HG03442 (cell line): ENCODE results near the gene PHACTR2.

ENCODE experiments used
- ATAC-seq: cut with Tn5 transposase; IDR thresholded peaks from one replicate; pipeline ENCODE4 v1.9.1; 2021; ENCODE audit warnings: mild to moderate bottlenecking, moderate library complexity; ENCODE audit not compliant: unreplicated experiment

PHACTR2 gene

DNA sequence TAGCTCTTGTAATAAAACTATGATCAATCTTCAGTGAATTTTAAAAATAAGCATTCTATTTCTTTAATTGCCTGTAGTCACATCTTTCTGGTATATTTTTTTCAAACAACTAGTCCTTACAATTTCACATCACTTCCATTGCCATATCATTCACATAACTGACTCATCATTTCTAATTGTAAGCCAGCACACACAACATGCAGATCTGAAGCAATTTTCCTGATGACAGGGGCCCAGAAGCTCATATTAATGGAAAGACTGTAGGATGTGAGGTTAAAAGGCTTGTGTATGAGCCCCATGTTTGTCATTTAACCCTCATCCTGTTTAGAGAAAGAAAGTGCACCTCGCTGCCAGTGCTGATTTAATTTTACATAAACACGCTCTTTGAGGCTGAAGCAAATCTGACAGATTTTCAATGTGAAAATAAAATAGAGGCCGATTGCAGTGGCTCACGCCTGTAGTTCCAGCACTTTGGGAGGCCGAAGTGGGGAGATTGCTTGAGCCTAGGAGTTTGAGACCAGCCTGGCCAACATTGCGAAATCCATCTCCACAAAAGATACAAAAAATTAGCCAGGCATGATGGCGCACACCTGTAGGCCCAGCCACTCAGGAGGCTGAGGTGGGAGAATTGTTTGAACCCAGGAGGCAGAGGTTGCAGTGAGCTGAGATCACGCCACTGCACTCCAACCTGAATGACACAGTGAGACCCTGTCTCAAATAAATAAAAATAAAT, 125.2 kb downstream of the PHACTR2 start:
- no peak for ATAC-seq

DNA sequence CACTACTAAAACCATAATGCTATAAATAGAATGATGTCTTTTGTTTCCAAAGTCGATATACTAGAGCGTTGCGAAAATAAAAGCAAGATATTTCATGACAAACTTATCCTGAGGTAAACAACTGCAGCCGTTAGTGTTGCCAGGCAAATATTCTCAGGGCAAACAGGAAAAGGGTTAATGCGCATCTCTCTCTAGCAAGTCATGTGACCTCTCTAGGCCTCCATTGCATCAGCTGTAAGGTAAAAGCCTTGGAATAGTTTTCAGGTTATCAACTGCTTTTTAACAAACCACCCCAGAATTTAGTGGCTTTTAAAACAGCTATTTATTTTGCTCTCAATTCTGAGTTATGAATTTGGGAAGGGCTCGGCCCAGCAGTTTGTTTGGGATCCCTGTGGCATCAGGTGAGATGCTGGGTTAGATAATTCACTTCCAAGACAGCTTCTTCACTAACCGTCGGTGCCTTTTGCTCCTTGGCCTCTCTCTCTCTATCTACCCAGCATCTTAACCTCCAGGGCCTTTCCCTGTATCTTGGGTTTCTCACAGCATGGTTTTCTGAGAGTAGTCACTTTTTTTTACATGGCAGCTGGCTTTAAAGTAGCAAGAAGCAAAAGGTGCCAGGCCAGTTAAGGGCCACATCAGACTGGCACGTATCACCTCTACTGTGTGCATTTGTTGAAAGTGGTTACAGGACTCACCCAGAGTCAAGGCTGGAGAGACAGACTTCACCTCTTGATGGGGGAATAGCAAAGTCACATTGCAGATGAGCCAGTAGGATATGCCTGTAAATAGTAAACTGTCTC, 126.2 kb downstream of the PHACTR2 start:
- no peak for ATAC-seq

DNA sequence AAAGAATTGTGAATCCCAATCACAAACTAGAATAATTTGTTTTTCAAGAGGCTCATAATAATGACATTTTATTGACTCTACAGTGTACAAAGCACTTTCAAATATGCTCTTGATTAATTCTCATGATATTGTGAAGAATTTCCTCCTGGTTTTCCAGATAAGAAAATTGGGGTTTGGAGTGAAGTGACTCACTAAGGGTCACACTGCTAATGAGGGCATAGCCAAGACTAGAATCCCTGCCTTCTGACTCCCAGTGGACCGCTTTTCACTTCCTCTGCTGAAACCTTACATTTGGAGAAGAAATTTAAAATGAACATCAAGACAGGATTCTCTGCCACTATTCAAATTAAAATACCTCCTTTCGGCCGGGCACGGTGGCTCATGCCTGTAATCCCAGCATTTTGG, 127.1 kb downstream of the PHACTR2 start:
- ATAC-seq, result no peak

DNA sequence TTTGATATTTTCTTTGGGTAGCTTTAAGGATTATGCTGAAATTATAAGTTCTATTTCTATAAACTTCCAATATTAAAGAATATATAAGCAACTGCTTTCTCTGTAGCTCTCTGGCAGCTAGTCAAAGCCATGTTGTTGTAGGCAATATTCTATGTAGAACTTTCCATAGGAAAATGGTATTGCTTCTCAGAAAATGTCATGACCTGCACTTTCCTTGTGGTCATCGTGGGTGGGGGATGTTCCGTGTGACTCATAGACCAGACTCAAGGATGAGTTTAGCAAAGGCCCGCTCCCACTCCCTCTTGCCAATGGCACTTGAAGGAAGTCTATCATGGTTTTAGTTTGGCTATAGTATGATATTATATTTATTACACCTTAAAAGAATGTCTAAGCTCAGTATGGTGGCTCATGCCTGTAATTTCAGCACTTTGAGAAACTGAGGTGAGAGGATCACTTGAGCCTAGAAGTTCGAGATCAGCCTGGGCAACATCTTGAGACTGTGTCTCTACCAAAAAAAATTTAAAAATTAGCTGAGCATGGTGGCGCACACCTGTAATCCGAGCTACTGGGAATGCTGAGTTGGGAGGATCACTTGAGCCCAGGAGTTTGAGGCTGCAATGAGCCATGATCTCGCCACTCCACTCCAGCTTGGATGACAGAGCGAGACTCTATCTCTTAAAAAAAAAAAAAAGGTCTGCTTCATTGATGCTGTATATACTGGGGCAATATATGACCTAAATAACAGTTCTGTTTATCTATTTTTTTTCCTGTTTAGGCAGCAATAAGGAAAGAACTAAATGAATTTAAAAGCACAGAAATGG, 128.7 kb downstream of the PHACTR2 start:
- peak; percentile 53 for ATAC-seq

DNA sequence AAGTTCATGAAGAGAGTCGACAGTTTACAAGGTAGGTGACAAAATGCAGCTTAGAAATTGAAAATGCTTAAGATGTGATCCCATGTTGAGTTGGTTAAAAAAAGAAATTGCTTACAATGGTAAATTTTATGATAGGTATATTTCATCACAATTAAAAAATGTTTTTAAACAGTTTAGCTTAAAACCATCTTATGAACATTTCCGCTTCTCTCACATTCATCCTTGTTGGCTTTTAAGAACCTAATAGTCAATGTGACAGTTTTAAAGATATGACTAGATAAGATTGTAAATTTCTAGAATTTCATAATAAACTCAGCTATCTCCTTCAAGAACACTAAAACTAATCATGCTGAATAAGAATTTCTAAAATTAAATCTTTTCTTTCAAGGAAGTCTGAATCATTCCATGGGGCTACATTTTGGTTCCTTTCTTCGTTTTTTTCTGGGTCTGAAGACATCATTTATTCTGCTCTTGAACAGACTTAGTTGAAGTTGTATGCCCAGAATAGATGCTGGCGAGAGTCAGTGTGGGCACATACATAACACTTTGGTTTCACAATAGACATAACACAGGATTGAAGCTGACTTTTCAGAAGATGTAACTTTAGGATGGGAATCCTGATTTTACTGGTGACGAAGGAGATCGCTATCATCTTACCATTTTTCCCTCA, 129.5 kb downstream of the PHACTR2 start:
- no peak for ATAC-seq

DNA sequence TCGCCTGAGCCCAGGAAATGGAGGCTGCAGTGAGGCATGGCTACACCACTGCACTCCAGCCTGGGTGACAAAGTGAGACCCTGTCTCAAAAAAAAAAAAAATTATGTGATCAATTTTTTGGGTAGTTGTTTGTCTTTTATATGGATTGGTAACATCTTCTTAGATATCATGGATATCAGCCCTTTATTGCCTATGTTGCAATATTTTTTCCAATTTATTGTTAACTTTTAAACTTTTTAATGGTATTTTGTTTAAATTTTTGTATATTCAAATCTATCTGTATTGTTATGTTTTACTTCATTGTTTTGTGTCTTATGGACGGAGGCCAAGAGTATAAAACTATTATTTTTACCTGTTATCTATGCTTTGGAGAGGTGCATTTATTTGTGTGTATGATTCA, 133.0 kb downstream of the PHACTR2 start:
- no peak for ATAC-seq

DNA sequence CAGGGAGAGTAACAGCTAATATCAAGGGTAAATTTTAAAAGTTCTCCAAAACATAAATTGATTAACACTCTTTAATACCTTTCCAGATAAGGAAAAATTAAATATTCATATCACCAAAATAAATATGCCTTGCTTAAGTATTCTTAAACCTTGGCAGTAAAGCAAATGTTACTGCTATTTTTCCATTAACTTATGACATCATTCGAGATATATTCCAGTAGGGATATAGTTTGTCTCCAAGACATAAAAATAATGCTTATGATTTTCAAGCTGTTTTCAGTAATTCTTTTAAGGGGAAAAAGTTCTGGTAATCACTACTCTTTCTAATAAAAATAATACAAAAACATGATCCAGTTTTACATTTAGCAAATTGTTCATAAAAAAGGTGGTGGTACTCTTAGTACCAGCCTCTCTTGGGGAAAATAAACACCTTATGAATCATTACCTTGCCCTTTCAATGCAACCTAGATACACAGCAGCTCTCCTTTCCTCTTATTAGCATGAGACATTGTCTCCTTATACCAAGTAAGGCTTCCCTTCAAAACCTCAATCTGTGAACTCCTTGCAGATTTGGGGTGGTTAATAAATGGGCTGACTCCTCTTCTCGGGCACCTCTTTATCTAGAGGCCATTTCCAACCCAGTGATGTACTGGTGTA, 133.9 kb downstream of the PHACTR2 start:
- ATAC-seq, result no peak

DNA sequence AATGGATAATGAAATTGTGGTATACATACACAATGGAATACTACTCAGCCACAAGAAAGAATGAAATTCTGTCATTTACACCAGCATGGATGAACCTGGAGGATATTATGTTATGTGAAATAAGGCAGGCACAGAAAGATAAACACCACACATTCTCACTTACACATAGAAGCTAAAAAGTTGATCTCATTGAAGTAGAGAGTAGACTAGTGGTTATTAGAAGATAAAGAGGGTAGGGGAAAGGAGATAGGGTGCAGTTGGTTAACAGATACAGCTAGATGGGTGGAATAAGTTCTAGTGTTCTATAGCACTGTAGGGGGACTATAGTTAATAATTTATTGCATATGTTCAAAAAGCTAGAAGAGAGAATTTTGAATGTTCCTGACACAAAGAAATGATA, 139.9 kb downstream of the PHACTR2 start:
- no peak for ATAC-seq

DNA sequence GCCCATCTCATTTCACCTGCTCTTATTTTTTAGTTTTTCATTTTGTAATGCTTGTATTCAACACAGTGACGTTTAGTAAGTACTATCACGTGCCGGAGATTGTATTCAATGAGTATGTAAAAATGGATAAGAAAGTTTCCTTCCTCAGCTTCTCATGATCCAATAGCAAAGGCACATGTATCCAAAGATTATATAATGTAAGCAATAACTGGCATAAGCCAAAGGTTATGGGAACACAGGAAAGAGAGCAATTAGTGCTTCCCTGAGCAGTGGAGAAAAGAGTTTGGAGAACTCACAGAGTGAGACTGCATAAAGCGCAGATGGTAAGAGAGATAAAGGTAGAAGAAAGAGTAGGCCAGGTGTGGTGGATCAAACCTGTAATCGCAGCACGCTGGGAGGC, 143.6 kb downstream of the PHACTR2 start:
- no peak for ATAC-seq

DNA sequence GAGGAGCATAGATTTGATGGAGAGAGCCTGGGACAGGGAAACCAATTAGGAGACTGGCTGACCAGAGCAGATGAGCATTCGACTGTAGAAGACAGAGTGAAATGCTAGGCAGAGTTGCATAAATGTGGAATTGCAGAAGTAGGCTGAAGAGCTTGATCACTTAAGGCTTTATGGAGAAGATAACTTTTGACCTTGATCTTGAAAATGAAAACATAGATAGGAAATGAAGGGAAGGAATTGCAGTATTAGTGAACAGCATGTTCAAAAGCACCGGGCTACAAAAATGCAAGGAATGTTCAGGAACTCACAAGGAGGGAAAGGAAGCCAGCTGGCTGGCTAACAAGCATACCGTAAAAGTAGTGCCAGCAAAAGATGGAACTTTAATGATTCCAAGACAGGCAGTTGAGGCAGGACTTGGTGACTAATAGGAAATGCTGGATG, 144.8 kb downstream of the PHACTR2 start:
- no peak for ATAC-seq

DNA sequence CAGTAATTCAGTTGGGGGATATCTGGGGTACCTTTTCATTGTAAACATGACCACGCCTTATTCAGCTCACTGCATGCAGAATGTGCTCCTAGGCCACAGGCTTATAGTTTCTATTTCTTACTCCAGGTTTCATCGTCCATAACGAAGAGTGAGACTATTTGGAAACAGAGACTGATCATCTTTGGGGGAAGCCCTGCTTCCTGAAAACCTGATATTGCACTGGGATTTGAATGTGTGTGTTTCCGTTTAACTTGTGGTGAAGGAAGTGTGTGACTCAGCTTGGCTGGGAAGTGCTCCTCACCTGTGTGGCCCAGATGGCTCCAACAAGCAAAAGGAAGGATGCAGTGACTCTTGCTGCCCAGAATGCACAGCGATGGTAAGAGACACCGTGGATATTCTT, 145.8 kb downstream of the PHACTR2 start:
- no peak for ATAC-seq

DNA sequence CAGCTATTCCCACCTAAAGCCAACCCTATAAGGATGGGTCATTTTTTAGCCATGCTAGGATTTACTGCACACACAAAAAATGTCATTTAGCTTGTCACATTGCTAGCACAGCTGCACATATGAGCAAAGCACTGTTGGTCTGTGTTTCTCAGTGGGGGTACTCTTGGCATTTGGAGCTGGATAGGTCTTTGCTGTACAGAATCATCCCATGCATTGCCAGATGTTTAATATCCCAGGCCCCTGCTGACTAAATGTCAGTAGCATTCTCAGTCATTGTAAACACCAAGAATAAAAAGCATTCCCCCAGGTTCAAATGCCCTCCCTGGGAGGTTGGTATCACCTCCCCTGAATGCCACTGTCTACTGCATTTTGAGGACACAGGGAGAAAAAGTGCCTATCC, 150.8 kb downstream of the PHACTR2 start:
- no peak for ATAC-seq

DNA sequence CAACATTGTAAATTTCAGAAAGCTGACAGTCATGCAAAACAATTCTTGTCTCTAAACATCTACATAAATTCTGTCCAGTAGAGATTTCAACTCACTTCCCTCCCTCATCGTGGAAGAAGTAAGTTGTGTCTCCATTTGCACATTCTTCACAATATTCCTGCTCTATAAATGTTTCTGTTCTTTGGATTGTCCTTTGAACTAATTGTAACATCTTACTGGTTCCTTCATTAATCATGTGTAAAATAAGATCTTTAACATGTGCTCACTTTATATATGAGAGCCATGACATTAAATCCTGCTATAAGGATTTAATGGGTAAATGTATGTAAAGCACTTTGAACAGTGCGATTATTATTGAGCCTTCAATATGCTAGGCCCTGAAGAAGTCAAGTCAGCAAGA, 158.4 kb downstream of the PHACTR2 start:
- ATAC-seq, result no peak

DNA sequence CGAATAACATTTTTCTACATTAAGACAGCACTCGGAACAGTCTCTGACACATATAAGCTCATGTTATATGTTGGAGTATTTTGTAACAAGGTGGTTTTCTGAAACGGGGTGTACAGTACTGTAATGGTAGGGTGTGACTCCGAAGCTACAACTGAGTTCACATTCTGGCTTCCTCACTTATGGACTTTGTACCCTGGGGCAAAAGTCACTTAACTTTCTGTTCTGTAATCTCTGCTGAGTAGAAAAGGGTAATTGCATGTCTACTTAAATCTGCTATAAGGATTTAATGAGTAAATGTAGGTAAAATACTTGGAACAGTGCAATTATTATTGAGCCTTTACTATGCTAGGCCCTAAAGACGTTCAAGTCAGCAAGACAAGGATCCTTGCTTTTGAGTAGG, 160.6 kb downstream of the PHACTR2 start:
- no peak for ATAC-seq

DNA sequence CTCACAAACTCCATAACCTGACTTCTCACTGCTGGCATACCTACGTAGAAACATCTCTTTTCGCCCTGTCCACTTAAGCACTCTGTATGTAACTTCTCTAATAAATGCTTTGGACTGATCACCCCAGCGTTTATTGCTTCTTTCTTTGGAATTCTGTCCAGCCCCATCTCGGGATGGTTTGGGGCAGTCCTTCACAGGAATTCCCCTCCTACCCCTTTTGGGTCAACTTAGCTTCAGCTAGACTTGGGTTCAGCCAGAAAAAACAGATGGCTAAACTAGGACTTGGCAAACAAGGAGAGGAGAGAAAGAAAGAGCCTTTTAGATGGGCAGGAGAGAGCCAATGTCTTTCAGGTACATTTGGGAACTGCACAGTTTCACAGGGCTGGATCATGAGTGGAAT, 161.4 kb downstream of the PHACTR2 start:
- ATAC-seq, result no peak

DNA sequence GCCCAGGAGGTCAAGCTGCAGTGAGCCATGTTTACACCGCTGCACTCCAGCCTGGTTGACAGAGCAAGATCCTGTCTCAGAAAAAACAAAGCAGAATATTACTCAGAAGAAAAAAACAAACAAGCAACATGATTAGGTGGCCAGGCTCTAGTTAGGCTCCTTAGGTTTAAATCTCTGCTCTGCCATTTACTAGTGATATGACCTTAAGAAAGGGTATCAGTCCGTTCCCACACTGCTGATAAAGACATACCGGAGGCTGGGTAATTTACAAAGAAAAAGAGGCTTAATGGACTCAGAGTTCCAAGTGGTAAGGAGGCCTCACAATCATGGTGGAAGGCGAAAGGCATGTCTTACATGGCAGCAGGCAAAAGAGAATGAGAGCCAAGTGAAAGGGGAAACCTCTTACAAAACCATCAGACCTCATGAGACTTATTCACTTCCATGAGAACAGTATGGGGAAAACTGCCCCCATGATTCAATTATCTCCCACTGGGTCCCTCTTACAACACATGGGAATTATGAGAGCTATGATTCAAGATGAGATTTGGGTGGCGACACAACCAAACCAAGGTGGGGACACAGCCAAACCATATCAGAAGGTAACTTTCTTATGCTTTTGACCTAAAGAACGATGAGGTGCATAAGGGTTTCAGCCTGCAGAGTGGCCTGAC, 163.0 kb downstream of the PHACTR2 start:
- no peak for ATAC-seq

DNA sequence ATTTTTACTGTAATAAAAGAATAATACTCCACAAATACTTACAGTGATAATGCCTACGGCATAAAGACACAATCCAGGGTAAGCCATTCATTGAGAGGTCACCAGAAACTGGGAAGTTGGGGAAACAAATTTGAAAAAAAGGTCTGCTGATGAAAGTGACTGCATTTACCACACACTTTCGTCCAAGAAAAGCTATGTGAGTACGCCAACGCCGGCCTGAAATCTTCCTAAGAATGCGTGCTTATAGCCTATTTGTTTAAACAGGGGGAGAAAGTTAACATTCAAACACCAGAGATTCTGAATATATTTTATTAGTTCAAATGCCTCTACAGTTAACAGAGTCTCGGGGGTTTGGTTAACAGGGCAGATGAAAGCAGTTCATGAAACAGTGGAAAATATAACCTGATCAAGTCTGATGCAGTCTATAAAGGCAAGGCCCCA, 164.7 kb downstream of the PHACTR2 start:
- ATAC-seq, result peak; percentile 11

DNA sequence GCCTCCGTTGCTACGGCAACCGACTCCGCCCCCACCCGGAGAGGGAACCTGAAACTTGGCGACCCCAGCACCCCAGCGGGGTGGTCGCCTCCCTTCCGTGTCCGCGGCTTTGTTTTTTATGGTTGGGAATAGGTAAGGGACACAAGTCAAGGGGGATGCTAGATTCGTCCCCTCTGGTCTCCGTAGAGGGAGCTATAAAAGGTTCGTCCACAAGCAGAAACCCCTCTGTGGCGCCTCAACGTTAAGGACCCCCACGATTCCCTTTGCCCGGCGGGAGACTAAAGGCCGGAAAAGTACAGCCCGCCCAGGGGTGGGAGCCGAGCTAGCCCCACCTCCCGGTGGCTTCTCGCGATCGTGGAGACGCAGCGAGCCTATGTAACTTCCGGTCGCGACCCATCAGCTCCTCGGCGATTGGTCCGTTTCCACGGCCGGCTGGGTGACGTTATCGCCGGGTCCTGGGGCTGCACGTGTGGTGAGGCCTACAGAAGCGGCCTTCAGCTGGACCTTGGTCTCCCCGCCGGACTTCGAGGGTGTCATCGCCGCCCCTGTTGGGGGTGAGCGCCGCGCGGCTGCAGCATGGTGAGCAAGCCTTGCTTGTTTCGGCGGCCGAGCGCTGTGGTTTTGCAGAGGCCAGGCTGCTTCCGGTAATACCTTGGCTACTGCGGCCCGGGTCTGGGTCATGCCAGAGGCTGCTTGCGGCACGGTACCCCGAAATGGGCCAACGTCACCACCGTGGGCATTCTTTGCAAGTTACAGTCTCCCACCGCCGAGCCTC, 165.3 kb downstream of the PHACTR2 start, which contains the start of gene LTV1:
TSS of gene LTV1 (plus strand) at position 437 of the 775 bp plus-strand sequence. CDS start at position 577, 140 bp downstream.
- ATAC-seq, result peak; percentile 100

DNA sequence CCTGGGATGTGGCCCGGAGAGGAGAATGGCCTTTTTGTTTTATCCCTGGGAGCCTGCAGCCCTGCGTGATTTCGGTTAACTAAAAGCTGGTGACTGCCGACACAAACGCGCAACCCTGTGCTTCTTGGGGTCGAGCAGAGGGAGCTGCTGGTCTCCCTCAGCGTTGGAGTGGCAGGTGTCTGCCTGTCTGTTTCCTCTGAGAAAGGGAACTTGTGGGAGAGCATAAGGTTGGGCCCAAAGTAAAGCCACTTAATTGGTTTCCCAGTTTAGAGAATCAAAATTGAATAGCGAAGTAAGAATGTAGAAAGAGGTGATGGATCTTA, 165.9 kb downstream of the PHACTR2 start:
- ATAC-seq, result peak; percentile 1
